Liver (tissue), 9 donors: ENCODE results near the gene CHMP3. TPM values are rescaled to one million over a fixed set of nuclear protein-coding genes. Genes with fewer than 3 reads are reported as not detected.

Experiments
- DNase-seq: peaks from one replicate; pipeline ENCODE4 v3.0.0-alpha.2; 2017; ENCODE audit warnings: low spot score
- H3K27ac ChIP-seq, 2 donors: one replicate each; pipeline ENCODE4 v1.7.0; 2013; ENCODE audit warnings: inconsistent platforms in 2 of 2, low read length in 2 of 2, control low read depth in 1 of 2, low read depth in 1 of 2, mild to moderate bottlenecking in 1 of 2
- H3K27me3 ChIP-seq, 4 donors: one replicate each; pipeline versions ENCODE4 v1.6.1 to v1.7.0; 2013; ENCODE audit warnings: low read length in 3 of 4, inconsistent platforms in 1 of 4, mild to moderate bottlenecking in 1 of 4, moderate library complexity in 1 of 4; ENCODE audit not compliant: control insufficient read depth in 4 of 4, insufficient read depth in 4 of 4
- H3K36me3 ChIP-seq, 4 donors: one replicate each; pipeline versions ENCODE4 v1.6.1 to v1.7.0; 2013; ENCODE audit warnings: low read length in 3 of 4, mild to moderate bottlenecking in 3 of 4, low read depth in 1 of 4, moderate library complexity in 1 of 4; ENCODE audit not compliant: control insufficient read depth in 4 of 4, insufficient read depth in 3 of 4
- H3K4me1 ChIP-seq, 4 donors: one replicate each; pipeline versions ENCODE4 v1.6.1 to v1.7.0; 2013; ENCODE audit warnings: low read length in 3 of 4, mild to moderate bottlenecking in 3 of 4, moderate library complexity in 1 of 4; ENCODE audit not compliant: control insufficient read depth in 4 of 4, insufficient read depth in 4 of 4
- H3K4me3 ChIP-seq, 3 donors: one replicate each; pipeline versions ENCODE4 v1.6.1 to v1.7.0; 2013; ENCODE audit warnings: low read length in 3 of 3, control low read depth in 1 of 3, low read depth in 1 of 3, mild to moderate bottlenecking in 1 of 3
- H3K9ac ChIP-seq, 2 donors: one replicate each; pipeline ENCODE4 v1.7.0; 2013; ENCODE audit warnings: low read length in 2 of 2, mild to moderate bottlenecking in 2 of 2, moderate library complexity in 2 of 2, control low read depth in 1 of 2, low read depth in 1 of 2
- H3K9me3 ChIP-seq, 4 donors: one replicate each; pipeline versions ENCODE4 v1.6.1 to v1.7.0; 2013; ENCODE audit warnings: low read length in 3 of 4; ENCODE audit not compliant: control insufficient read depth in 4 of 4
- EGR1 ChIP-seq, 2 donors: IDR thresholded peaks; 2 replicates each; pipeline ENCODE4 v1.6.1; 2016 to 2018; ENCODE audit warnings: antibody characterized with exemption in 2 of 2, low read depth in 2 of 2
- FOXA1 ChIP-seq: IDR thresholded peaks from 2 replicates; pipeline ENCODE4 v1.6.1; 2016; ENCODE audit warnings: antibody characterized with exemption
- FOXA2 ChIP-seq: IDR thresholded peaks from 2 replicates; pipeline ENCODE4 v1.6.1; 2016; ENCODE audit warnings: antibody characterized with exemption
- GABPA ChIP-seq, 2 donors: IDR thresholded peaks in 1 of 2; conservative IDR thresholded peaks in 1 of 2; 2 replicates each; pipeline ENCODE4 v1.6.1; 2016; ENCODE audit warnings: antibody characterized with exemption in 2 of 2, mild to moderate bottlenecking in 1 of 2, moderate library complexity in 1 of 2
- HNF4A ChIP-seq, 2 donors: conservative IDR thresholded peaks; 2 replicates each; pipeline ENCODE4 v1.6.1; 2016; ENCODE audit warnings: antibody characterized with exemption in 2 of 2, mild to moderate bottlenecking in 2 of 2
- HNF4G ChIP-seq: IDR thresholded peaks from 2 replicates; pipeline ENCODE4 v1.6.1; 2016; ENCODE audit warnings: antibody characterized with exemption
- JUND ChIP-seq, 2 donors: IDR thresholded peaks; 2 replicates each; pipeline ENCODE4 v1.6.1; 2016; ENCODE audit warnings: antibody characterized with exemption in 2 of 2
- NR2F2 ChIP-seq: IDR thresholded peaks from 2 replicates; pipeline ENCODE4 v1.6.1; 2016; ENCODE audit warnings: antibody characterized with exemption
- RAD21 ChIP-seq, 2 donors: IDR thresholded peaks; 2 replicates each; pipeline ENCODE4 v1.6.1; 2016; ENCODE audit warnings: antibody characterized with exemption in 2 of 2, mild to moderate bottlenecking in 2 of 2
- RXRA ChIP-seq, 2 donors: IDR thresholded peaks; 2 replicates each; pipeline ENCODE4 v1.6.1; 2017 to 2018; ENCODE audit warnings: antibody characterized with exemption in 2 of 2, mild to moderate bottlenecking in 1 of 2
- SP1 ChIP-seq: IDR thresholded peaks from 2 replicates; pipeline ENCODE4 v1.6.1; 2018; ENCODE audit warnings: antibody characterized with exemption, mild to moderate bottlenecking
- TAF1 ChIP-seq: conservative IDR thresholded peaks from 2 replicates; pipeline ENCODE4 v1.6.1; 2016; ENCODE audit warnings: antibody characterized with exemption, mild to moderate bottlenecking
- YY1 ChIP-seq: IDR thresholded peaks from 2 replicates; pipeline ENCODE4 v1.6.1; 2016; ENCODE audit warnings: antibody characterized with exemption, mild to moderate bottlenecking
- WGBS: extraction: QIAGEN DNeasy Blood & Tissue Kit; methylation state at CpG from one replicate; pipeline ENCODE4 v1.1.7; 2013; 5-methylcytosine and 5-hydroxymethylcytosine counted together
- polyA plus RNA-seq, 2 donors: library from polyadenylated mRNA; stranded (reverse) in 1 of 2; unstranded in 1 of 2; fragments of 200-250 nt in 1 of 2; fragments of >200 nt in 1 of 2; fragmentation: Nextera tagmentation in 1 of 2; extraction: Ambion mirVana in 1 of 2; gene quantifications; one replicate each; pipeline versions ENCODE4 v1.2.1 to v1.2.3, GENCODE V29; 2013 to 2015
- total RNA-seq, 2 donors: library from RNA; depleted of rRNA; stranded (reverse); fragments of >200 nt; gene quantifications; one replicate each; pipeline ENCODE4 v1.2.3, GENCODE V29; 2014
- TF ChIP-seq, protein P1 (sequence below): fragments of 150-350 bp; IDR thresholded peaks from 2 replicates; pipeline ENCODE4 v1.5.1; 2017; ENCODE audit warnings: improper control_type of control experiment, low read depth, low read length; ENCODE audit not compliant: missing input control
- TF ChIP-seq, protein P2 (sequence below): IDR thresholded peaks from 2 replicates; pipeline ENCODE4 v1.6.1; 2016; ENCODE audit warnings: antibody characterized with exemption
- TF ChIP-seq, protein P3 (sequence below): IDR thresholded peaks from 2 replicates; pipeline ENCODE4 v1.6.1; 2016; ENCODE audit warnings: antibody characterized with exemption, mild to moderate bottlenecking
- TF ChIP-seq, protein P4 (sequence below): IDR thresholded peaks from 2 replicates; pipeline ENCODE4 v1.6.1; 2016; ENCODE audit warnings: antibody characterized with exemption
- TF ChIP-seq, protein P5 (sequence below): IDR thresholded peaks from 2 replicates; pipeline ENCODE4 v1.6.1; 2016; ENCODE audit warnings: antibody characterized with exemption
- donor health status: healthy.
- donor health status: healthy.
- donor health status: healthy.
- donor health status: healthy.
- donor health status: healthy.

CHMP3 gene
- total and polyA plus RNA-seq, 4 donors, result 20.6 to 25.1 (median 24.0) TPM

DNA sequence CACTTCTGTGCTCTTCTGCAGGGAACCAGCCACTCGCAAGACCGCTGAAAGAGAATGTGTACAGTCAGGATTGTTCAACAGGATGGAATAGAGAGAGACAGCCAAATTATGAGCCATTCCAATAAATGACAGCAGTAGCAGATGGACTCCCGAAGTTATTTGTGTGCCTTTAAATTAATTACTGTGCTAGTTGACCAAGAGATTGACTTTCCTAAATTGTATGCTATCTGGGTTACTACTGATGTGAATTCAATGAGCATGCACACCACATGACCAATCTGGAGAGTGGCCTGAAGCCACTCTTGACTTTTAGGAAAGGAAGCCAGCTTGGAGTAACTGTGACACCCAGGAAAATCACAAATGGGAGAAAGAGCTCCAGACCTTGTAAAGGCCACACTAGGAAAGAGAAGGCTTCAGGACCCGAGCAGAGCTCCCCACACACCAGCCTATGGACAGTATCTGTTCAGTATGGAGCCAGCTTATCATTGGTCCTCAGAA lies 52.8 kb downstream of the CHMP3 start (continued):
- TF ChIP-seq, protein P1, sequence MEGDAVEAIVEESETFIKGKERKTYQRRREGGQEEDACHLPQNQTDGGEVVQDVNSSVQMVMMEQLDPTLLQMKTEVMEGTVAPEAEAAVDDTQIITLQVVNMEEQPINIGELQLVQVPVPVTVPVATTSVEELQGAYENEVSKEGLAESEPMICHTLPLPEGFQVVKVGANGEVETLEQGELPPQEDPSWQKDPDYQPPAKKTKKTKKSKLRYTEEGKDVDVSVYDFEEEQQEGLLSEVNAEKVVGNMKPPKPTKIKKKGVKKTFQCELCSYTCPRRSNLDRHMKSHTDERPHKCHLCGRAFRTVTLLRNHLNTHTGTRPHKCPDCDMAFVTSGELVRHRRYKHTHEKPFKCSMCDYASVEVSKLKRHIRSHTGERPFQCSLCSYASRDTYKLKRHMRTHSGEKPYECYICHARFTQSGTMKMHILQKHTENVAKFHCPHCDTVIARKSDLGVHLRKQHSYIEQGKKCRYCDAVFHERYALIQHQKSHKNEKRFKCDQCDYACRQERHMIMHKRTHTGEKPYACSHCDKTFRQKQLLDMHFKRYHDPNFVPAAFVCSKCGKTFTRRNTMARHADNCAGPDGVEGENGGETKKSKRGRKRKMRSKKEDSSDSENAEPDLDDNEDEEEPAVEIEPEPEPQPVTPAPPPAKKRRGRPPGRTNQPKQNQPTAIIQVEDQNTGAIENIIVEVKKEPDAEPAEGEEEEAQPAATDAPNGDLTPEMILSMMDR, result no peak
- TF ChIP-seq, protein P2, sequence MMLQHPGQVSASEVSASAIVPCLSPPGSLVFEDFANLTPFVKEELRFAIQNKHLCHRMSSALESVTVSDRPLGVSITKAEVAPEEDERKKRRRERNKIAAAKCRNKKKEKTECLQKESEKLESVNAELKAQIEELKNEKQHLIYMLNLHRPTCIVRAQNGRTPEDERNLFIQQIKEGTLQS, result no peak
- TF ChIP-seq FOXA1, result no peak
- no peak for TF ChIP-seq EGR1 (IDR thresholded peaks at IDR 0.05; ENCODE audit: low read depth in 2 of 2)
- TF ChIP-seq, protein P3, sequence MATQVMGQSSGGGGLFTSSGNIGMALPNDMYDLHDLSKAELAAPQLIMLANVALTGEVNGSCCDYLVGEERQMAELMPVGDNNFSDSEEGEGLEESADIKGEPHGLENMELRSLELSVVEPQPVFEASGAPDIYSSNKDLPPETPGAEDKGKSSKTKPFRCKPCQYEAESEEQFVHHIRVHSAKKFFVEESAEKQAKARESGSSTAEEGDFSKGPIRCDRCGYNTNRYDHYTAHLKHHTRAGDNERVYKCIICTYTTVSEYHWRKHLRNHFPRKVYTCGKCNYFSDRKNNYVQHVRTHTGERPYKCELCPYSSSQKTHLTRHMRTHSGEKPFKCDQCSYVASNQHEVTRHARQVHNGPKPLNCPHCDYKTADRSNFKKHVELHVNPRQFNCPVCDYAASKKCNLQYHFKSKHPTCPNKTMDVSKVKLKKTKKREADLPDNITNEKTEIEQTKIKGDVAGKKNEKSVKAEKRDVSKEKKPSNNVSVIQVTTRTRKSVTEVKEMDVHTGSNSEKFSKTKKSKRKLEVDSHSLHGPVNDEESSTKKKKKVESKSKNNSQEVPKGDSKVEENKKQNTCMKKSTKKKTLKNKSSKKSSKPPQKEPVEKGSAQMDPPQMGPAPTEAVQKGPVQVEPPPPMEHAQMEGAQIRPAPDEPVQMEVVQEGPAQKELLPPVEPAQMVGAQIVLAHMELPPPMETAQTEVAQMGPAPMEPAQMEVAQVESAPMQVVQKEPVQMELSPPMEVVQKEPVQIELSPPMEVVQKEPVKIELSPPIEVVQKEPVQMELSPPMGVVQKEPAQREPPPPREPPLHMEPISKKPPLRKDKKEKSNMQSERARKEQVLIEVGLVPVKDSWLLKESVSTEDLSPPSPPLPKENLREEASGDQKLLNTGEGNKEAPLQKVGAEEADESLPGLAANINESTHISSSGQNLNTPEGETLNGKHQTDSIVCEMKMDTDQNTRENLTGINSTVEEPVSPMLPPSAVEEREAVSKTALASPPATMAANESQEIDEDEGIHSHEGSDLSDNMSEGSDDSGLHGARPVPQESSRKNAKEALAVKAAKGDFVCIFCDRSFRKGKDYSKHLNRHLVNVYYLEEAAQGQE, result no peak
- TF ChIP-seq HNF4A (conservative IDR thresholded peaks at IDR 0.05), result no peak

DNA sequence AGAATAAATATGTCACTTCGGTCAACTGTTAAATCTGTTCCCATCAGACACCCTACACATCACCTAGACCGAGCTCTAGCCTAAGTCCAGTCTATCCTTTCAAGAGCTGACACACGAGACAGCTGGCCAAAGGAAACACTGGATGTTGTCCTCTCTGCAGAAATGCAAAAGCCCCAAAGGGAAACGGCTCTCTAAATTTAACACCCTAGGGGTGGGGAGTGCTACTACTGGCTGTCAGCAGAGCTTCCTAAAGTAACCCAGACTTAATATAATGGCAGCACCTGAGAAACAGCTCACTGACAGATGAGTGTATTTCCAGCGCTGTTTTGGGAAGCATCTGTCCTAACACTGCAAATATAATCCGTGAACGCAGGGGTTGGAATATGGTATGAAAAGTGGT lies 55.6 kb downstream of the CHMP3 start:
- H3K4me3 ChIP-seq, result no peak overlapping the region
- no peaks in the 10 kb centered on the region for H3K4me1 ChIP-seq
- TF ChIP-seq TAF1, result no peak
- TF ChIP-seq, protein P2, result no peak
- no peak for TF ChIP-seq RAD21 (IDR thresholded peaks at IDR 0.05)
- TF ChIP-seq, protein P4, sequence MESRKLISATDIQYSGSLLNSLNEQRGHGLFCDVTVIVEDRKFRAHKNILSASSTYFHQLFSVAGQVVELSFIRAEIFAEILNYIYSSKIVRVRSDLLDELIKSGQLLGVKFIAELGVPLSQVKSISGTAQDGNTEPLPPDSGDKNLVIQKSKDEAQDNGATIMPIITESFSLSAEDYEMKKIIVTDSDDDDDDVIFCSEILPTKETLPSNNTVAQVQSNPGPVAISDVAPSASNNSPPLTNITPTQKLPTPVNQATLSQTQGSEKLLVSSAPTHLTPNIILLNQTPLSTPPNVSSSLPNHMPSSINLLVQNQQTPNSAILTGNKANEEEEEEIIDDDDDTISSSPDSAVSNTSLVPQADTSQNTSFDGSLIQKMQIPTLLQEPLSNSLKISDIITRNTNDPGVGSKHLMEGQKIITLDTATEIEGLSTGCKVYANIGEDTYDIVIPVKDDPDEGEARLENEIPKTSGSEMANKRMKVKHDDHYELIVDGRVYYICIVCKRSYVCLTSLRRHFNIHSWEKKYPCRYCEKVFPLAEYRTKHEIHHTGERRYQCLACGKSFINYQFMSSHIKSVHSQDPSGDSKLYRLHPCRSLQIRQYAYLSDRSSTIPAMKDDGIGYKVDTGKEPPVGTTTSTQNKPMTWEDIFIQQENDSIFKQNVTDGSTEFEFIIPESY, result no peak
- no peak for TF ChIP-seq YY1
- TF ChIP-seq, protein P3, result no peak
- TF ChIP-seq FOXA1, result no peak
- no peak for TF ChIP-seq GABPA (IDR thresholded peaks at IDR 0.05 in 1 of 2, conservative IDR thresholded peaks at IDR 0.05 in 1 of 2)
- TF ChIP-seq FOXA2, result no peak
- no peak for TF ChIP-seq HNF4G
- no peak for TF ChIP-seq EGR1 (IDR thresholded peaks at IDR 0.05; ENCODE audit: low read depth in 2 of 2)
- TF ChIP-seq, protein P5, sequence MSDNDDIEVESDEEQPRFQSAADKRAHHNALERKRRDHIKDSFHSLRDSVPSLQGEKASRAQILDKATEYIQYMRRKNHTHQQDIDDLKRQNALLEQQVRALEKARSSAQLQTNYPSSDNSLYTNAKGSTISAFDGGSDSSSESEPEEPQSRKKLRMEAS, result no peak
- TF ChIP-seq, protein P1, result no peak
- TF ChIP-seq SP1, result no peak
- no peak for TF ChIP-seq HNF4A (conservative IDR thresholded peaks at IDR 0.05)
- TF ChIP-seq NR2F2, result no peak
- TF ChIP-seq JUND (IDR thresholded peaks at IDR 0.05), result no peak
- TF ChIP-seq RXRA (IDR thresholded peaks at IDR 0.05), result no peak
- no peak overlapping the region for H3K27ac ChIP-seq
- no peak for DNase-seq
- no peak overlapping the region for H3K9ac ChIP-seq
- peaks cover 10 to 36% (median 27%) of the 10 kb centered on the region in 4 donors for H3K36me3 ChIP-seq
- H3K9me3 ChIP-seq, result no peaks in the 10 kb centered on the region
- H3K27me3 ChIP-seq, result no peaks in the 10 kb centered on the region
- WGBS, result 97% methylated on average over 7 of the region's 7 CpGs
